ENCODE measurements around the gene PTGFRN. TPM values are rescaled to one million over a fixed set of nuclear protein-coding genes. Genes with fewer than 3 reads are reported as not detected.

PTGFRN gene
- total and polyA plus RNA-seq, 4 donors, result 5.4 to 12.6 (median 7.2) TPM

- no peak for DNase-seq (ENCODE audit: low spot score)
- no peak overlapping the region for H3K27ac ChIP-seq (ENCODE audit: low read depth in 1 of 2, low read length in 2 of 2)
- peaks cover 0 to 4% (median 0%) of the 10 kb centered on the region in 4 donors for H3K9me3 ChIP-seq (ENCODE audit: control insufficient read depth in 4 of 4, low read length in 3 of 4)
- no peaks in the 10 kb centered on the region for H3K4me1 ChIP-seq (ENCODE audit: control insufficient read depth in 4 of 4, insufficient read depth in 4 of 4, low read length in 3 of 4)
- H3K4me3 ChIP-seq (ENCODE audit: low read depth in 1 of 3, low read length in 3 of 3), result no peak overlapping the region
- no peaks in the 10 kb centered on the region for H3K36me3 ChIP-seq (ENCODE audit: control insufficient read depth in 4 of 4, insufficient read depth in 3 of 4, low read depth in 1 of 4, low read length in 3 of 4)
- H3K27me3 ChIP-seq (ENCODE audit: control insufficient read depth in 4 of 4, insufficient read depth in 4 of 4, low read length in 3 of 4), result peaks cover 0 to 3% (median 0%) of the 10 kb centered on the region in 4 donors
- TF ChIP-seq FOXA2 (IDR thresholded peaks at IDR 0.05) (no peak), NR2F2 (IDR thresholded peaks at IDR 0.05) (no peak), EGR1 (IDR thresholded peaks at IDR 0.05; ENCODE audit: low read depth in 2 of 2) (no peak), SP1 (IDR thresholded peaks at IDR 0.05) (no peak), ZBTB33 (IDR thresholded peaks at IDR 0.05) (no peak), JUND (IDR thresholded peaks at IDR 0.05) (no peak), ATF3 (IDR thresholded peaks at IDR 0.05) (no peak), HNF4A (conservative IDR thresholded peaks at IDR 0.05) (no peak), RAD21 (IDR thresholded peaks at IDR 0.05) (no peak), RXRA (IDR thresholded peaks at IDR 0.05) (no peak), MAX (IDR thresholded peaks at IDR 0.05) (no peak), REST (IDR thresholded peaks at IDR 0.05) (no peak), YY1 (IDR thresholded peaks at IDR 0.05) (no peak), HNF4G (IDR thresholded peaks at IDR 0.05) (no peak), CTCF (IDR thresholded peaks at IDR 0.05; ENCODE audit: low read depth, low read length, missing input control) (no peak), FOXA1 (IDR thresholded peaks at IDR 0.05) (no peak)
- no peak overlapping the region for H3K9ac ChIP-seq (ENCODE audit: low read depth in 1 of 2, low read length in 2 of 2)
- 78% methylated on average over 7 of the region's 7 CpGs for WGBS
Measured at GRCh38 chr1:116870300-116870699, 39.4 kb upstream of the PTGFRN start.

GRCh38 chr1:116871779-116872146 is 38.0 kb upstream of the PTGFRN start:
- H3K4me1 ChIP-seq (ENCODE audit: control insufficient read depth in 4 of 4, insufficient read depth in 4 of 4, low read length in 3 of 4), result no peaks in the 10 kb centered on the region
- no peak overlapping the region for H3K27ac ChIP-seq (ENCODE audit: low read depth in 1 of 2, low read length in 2 of 2)
- no peak overlapping the region for H3K9ac ChIP-seq (ENCODE audit: low read depth in 1 of 2, low read length in 2 of 2)
- peaks cover 0 to 4% (median 0%) of the 10 kb centered on the region in 4 donors for H3K9me3 ChIP-seq (ENCODE audit: control insufficient read depth in 4 of 4, low read length in 3 of 4)
- TF ChIP-seq NR2F2 (IDR thresholded peaks at IDR 0.05), result no peak
- no peak for TF ChIP-seq RAD21 (IDR thresholded peaks at IDR 0.05)
- TF ChIP-seq CTCF (IDR thresholded peaks at IDR 0.05; ENCODE audit: low read depth, low read length, missing input control), result no peak
- no peak for TF ChIP-seq MAX (IDR thresholded peaks at IDR 0.05)
- TF ChIP-seq HNF4A (conservative IDR thresholded peaks at IDR 0.05), result no peak
- no peak for TF ChIP-seq ZBTB33 (IDR thresholded peaks at IDR 0.05)
- no peak for TF ChIP-seq ATF3 (IDR thresholded peaks at IDR 0.05)
- no peak for TF ChIP-seq FOXA2 (IDR thresholded peaks at IDR 0.05)
- no peaks in the 10 kb centered on the region for H3K36me3 ChIP-seq (ENCODE audit: control insufficient read depth in 4 of 4, insufficient read depth in 3 of 4, low read depth in 1 of 4, low read length in 3 of 4)
- no peak overlapping the region for H3K4me3 ChIP-seq (ENCODE audit: low read depth in 1 of 3, low read length in 3 of 3)
- whole genome bisulfite sequencing, result 87% methylated on average over 4 of the region's 4 CpGs
- H3K27me3 ChIP-seq (ENCODE audit: control insufficient read depth in 4 of 4, insufficient read depth in 4 of 4, low read length in 3 of 4), result peaks cover 0 to 3% (median 0%) of the 10 kb centered on the region in 4 donors
- no peak for DNase-seq (ENCODE audit: low spot score)
